Bronchial epithelial cell (primary cell): Measurements from ENCODE around the gene CACHD1. TPM values are rescaled to one million over a fixed set of nuclear protein-coding genes. Genes with fewer than 3 reads are reported as not detected.

ENCODE experiments used
- DNase-seq: peaks from one replicate; pipeline ENCODE4 v3.0.0-alpha.2; 2010; ENCODE audit warnings: low read depth
- FAIRE-seq: peaks from 2 replicates; lab custom pipeline; 2011; peaks lifted over from hg19 to GRCh38; lab: Jason Lieb, UNC
- H3K27me3 ChIP-seq: 2 replicates; pipeline ENCODE4 v1.5.1; 2011; ENCODE audit warnings: low read length; ENCODE audit not compliant: control insufficient read depth, insufficient read depth
- H3K36me3 ChIP-seq: 2 replicates; pipeline ENCODE4 v1.5.1; 2011; ENCODE audit warnings: low read length; ENCODE audit not compliant: control insufficient read depth, insufficient read depth
- H3K4me3 ChIP-seq: 2 replicates; pipeline ENCODE4 v1.5.1; 2011; ENCODE audit warnings: mild to moderate bottlenecking, low read depth, low read length, control low read depth
- CTCF ChIP-seq: IDR thresholded peaks from 2 replicates; pipeline ENCODE4 v1.5.1; 2011; ENCODE audit warnings: mild to moderate bottlenecking, moderate library complexity, low read length, control low read depth, inconsistent platforms; ENCODE audit not compliant: insufficient read depth, severe bottlenecking
- total RNA-seq: library from RNA; depleted of rRNA; stranded (reverse); fragments of >200 nt; gene quantifications from 2 replicates; pipeline ENCODE4 v1.2.1, GENCODE V29; 2014

CACHD1 gene
- total RNA-seq, 1 donor from 2014 or later: 1.8 TPM

GRCh38 chr1:64493831-64494230 lies 23.9 kb downstream of the CACHD1 start:
- no peak for DNase-seq
- Histone ChIP-seq H3K36me3 (no peaks in the 10 kb centered on the region), H3K4me3 (no peak overlapping the region), H3K27me3 (no peaks in the 10 kb centered on the region)
- FAIRE-seq: no peak
- TF ChIP-seq CTCF: no peak

GRCh38 chr1:64494659-64495058 lies 24.7 kb downstream of the CACHD1 start:
- Histone ChIP-seq H3K36me3 (no peaks in the 10 kb centered on the region), H3K27me3 (no peaks in the 10 kb centered on the region), H3K4me3 (no peak overlapping the region)
- DNase-seq (no peak), FAIRE-seq (no peak)
- no peak for TF ChIP-seq CTCF

- no peak for DNase-seq
- TF ChIP-seq CTCF: no peak
- FAIRE-seq: no peak
- H3K4me3 ChIP-seq: no peak overlapping the region
- no peaks in the 10 kb centered on the region for H3K27me3 ChIP-seq
- no peaks in the 10 kb centered on the region for H3K36me3 ChIP-seq
Measured at GRCh38 chr1:64495878-64496277, 25.9 kb downstream of the CACHD1 start.

- TF ChIP-seq CTCF: no peak
- no peak for FAIRE-seq
- Histone ChIP-seq H3K36me3 (no peaks in the 10 kb centered on the region), H3K27me3 (no peaks in the 10 kb centered on the region), H3K4me3 (no peak overlapping the region)
- DNase-seq: no peak
Measured at GRCh38 chr1:64496606-64497005, 26.7 kb downstream of the CACHD1 start.

GRCh38 chr1:64497088-64497883 lies 27.4 kb downstream of the CACHD1 start:
- TF ChIP-seq CTCF: no peak
- no peaks in the 10 kb centered on the region for H3K27me3 ChIP-seq
- no peaks in the 10 kb centered on the region for H3K36me3 ChIP-seq
- FAIRE-seq: no peak
- DNase-seq: no peak
- H3K4me3 ChIP-seq: no peak overlapping the region

- no peak for DNase-seq
- no peak overlapping the region for H3K4me3 ChIP-seq
- no peak for FAIRE-seq
- no peak for TF ChIP-seq CTCF
- no peaks in the 10 kb centered on the region for H3K36me3 ChIP-seq
- no peaks in the 10 kb centered on the region for H3K27me3 ChIP-seq
Measured at GRCh38 chr1:64498325-64498724, 28.4 kb downstream of the CACHD1 start.
